ENCODE measurements around the gene LIN28A. TPM values are rescaled to one million over a fixed set of nuclear protein-coding genes. Genes with fewer than 3 reads are reported as not detected.

Gene LIN28A
- polyA plus RNA-seq, 1 donor from 2014 or later = 1.0 TPM

DNA sequence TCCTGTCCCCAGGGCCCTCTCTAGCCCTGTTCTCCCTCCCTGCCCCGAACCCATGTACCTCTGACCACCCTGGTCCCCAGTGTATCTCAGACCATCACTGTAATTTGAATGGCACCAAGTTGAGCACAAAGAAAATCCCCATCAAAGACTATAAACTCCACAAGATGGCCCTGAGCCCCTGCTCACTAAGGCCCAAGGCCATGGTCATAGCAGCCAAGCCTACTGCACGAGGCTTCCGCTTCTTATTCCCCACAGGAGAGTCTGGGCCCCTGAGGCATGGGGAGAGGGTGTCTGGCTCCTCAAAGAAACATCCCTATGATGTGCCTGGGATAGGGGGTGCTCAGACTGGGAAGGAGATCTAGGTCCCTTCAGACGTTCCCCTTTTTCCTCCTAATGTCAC lies 42.6 kb upstream of the LIN28A start:
- Histone ChIP-seq H3K79me2 (replicated peaks; ENCODE audit: insufficient read depth, low read length) (no peaks in the 10 kb centered on the region), H3K9me3 (ENCODE audit: low read length) (no peaks in the 10 kb centered on the region), H3K9ac (ENCODE audit: low read length) (no peak overlapping the region), H3K9me2 (ENCODE audit: insufficient read depth, low read length) (no peaks in the 10 kb centered on the region), H4K20me1 (ENCODE audit: insufficient read depth) (no peaks in the 10 kb centered on the region), H3K4me3 (ENCODE audit: low read length) (no peak overlapping the region), H3K4me2 (ENCODE audit: low read length) (no peak overlapping the region), H3F3A (ENCODE audit: insufficient read depth, low read length, poor library complexity, severe bottlenecking) (no peaks in the 10 kb centered on the region), H3K27ac (ENCODE audit: low read length) (no peak overlapping the region), H3K27me3 (ENCODE audit: insufficient read depth, low read depth, low read length) (no peaks in the 10 kb centered on the region), H2AFZ (ENCODE audit: low read depth, low read length) (no peak overlapping the region), H3K36me3 (ENCODE audit: insufficient read depth, low read length) (no peaks in the 10 kb centered on the region)
- TF ChIP-seq, protein P1, sequence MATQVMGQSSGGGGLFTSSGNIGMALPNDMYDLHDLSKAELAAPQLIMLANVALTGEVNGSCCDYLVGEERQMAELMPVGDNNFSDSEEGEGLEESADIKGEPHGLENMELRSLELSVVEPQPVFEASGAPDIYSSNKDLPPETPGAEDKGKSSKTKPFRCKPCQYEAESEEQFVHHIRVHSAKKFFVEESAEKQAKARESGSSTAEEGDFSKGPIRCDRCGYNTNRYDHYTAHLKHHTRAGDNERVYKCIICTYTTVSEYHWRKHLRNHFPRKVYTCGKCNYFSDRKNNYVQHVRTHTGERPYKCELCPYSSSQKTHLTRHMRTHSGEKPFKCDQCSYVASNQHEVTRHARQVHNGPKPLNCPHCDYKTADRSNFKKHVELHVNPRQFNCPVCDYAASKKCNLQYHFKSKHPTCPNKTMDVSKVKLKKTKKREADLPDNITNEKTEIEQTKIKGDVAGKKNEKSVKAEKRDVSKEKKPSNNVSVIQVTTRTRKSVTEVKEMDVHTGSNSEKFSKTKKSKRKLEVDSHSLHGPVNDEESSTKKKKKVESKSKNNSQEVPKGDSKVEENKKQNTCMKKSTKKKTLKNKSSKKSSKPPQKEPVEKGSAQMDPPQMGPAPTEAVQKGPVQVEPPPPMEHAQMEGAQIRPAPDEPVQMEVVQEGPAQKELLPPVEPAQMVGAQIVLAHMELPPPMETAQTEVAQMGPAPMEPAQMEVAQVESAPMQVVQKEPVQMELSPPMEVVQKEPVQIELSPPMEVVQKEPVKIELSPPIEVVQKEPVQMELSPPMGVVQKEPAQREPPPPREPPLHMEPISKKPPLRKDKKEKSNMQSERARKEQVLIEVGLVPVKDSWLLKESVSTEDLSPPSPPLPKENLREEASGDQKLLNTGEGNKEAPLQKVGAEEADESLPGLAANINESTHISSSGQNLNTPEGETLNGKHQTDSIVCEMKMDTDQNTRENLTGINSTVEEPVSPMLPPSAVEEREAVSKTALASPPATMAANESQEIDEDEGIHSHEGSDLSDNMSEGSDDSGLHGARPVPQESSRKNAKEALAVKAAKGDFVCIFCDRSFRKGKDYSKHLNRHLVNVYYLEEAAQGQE (IDR thresholded peaks at IDR 0.05; ENCODE audit: borderline replicate concordance) = no peak
- TF ChIP-seq RAD21 (conservative IDR thresholded peaks at IDR 0.05) (no peak), EZH2 (IDR thresholded peaks at IDR 0.05; ENCODE audit: borderline replicate concordance, insufficient read depth, low read length, poor library complexity, severe bottlenecking) (no peak), POLR2AphosphoS5 (IDR thresholded peaks at IDR 0.05) (no peak), EP300 (conservative IDR thresholded peaks at IDR 0.05; ENCODE audit: poor library complexity, severe bottlenecking) (no peak), TAF1 (IDR thresholded peaks at IDR 0.05; ENCODE audit: low read depth) (no peak), SMC3 (conservative IDR thresholded peaks at IDR 0.05; ENCODE audit: poor library complexity) (no peak), MXI1 (conservative IDR thresholded peaks at IDR 0.05; ENCODE audit: poor library complexity, severe bottlenecking) (no peak)
- TF ChIP-seq, protein P2, sequence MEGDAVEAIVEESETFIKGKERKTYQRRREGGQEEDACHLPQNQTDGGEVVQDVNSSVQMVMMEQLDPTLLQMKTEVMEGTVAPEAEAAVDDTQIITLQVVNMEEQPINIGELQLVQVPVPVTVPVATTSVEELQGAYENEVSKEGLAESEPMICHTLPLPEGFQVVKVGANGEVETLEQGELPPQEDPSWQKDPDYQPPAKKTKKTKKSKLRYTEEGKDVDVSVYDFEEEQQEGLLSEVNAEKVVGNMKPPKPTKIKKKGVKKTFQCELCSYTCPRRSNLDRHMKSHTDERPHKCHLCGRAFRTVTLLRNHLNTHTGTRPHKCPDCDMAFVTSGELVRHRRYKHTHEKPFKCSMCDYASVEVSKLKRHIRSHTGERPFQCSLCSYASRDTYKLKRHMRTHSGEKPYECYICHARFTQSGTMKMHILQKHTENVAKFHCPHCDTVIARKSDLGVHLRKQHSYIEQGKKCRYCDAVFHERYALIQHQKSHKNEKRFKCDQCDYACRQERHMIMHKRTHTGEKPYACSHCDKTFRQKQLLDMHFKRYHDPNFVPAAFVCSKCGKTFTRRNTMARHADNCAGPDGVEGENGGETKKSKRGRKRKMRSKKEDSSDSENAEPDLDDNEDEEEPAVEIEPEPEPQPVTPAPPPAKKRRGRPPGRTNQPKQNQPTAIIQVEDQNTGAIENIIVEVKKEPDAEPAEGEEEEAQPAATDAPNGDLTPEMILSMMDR (IDR thresholded peaks at IDR 0.05; ENCODE audit: poor library complexity, severe bottlenecking) = no peak

DNA sequence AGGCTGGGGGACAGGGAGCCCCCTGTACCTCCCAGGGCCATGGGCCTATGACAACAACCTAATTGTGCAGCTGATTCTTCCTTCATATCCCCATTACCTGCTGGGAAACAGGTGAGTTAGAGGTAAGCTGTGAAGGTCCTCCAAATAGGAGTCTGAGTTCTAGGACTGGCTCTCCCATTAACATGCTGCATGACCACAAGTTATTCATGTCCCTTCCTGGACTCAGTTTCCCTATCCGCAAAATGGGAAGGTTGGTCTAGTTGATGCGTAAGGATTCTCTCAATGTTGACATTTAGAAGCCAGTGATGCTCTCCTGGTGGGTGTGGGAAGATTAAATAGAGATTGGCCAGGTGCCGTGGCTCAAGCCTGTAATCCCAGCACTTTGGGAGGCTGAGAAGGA lies 42.1 kb upstream of the LIN28A start:
- Histone ChIP-seq H3F3A (ENCODE audit: insufficient read depth, low read length, poor library complexity, severe bottlenecking) (no peaks in the 10 kb centered on the region), H3K9me3 (ENCODE audit: low read length) (no peaks in the 10 kb centered on the region), H3K27me3 (ENCODE audit: insufficient read depth, low read depth, low read length) (no peaks in the 10 kb centered on the region), H4K20me1 (ENCODE audit: insufficient read depth) (no peaks in the 10 kb centered on the region), H3K9ac (ENCODE audit: low read length) (no peak overlapping the region), H3K9me2 (ENCODE audit: insufficient read depth, low read length) (no peaks in the 10 kb centered on the region), H2AFZ (ENCODE audit: low read depth, low read length) (no peak overlapping the region), H3K4me2 (ENCODE audit: low read length) (no peak overlapping the region), H3K36me3 (ENCODE audit: insufficient read depth, low read length) (no peaks in the 10 kb centered on the region), H3K79me2 (replicated peaks; ENCODE audit: insufficient read depth, low read length) (no peaks in the 10 kb centered on the region), H3K4me3 (ENCODE audit: low read length) (no peak overlapping the region), H3K27ac (ENCODE audit: low read length) (no peak overlapping the region)
- no peak for TF ChIP-seq SMC3 (conservative IDR thresholded peaks at IDR 0.05; ENCODE audit: poor library complexity)
- TF ChIP-seq, protein P1 (IDR thresholded peaks at IDR 0.05; ENCODE audit: borderline replicate concordance) = no peak
- TF ChIP-seq RAD21 (conservative IDR thresholded peaks at IDR 0.05) = no peak
- TF ChIP-seq EP300 (conservative IDR thresholded peaks at IDR 0.05; ENCODE audit: poor library complexity, severe bottlenecking) = no peak
